ENCODE measurements around the gene CD36. TPM values are rescaled to one million over a fixed set of nuclear protein-coding genes. Genes with fewer than 3 reads are reported as not detected.

Gene CD36
- total RNA-seq, 1 donor from 2014 or later: 1.7 TPM

- Mint-ChIP-seq H3K36me3 (ENCODE audit: unreplicated experiment) (no peaks in the 10 kb centered on the region), H3K4me1 (ENCODE audit: low read depth, unreplicated experiment) (no peaks in the 10 kb centered on the region), H3K4me3 (ENCODE audit: unreplicated experiment) (no peak overlapping the region), H3K27me3 (ENCODE audit: unreplicated experiment) (no peaks in the 10 kb centered on the region), H3K27ac (ENCODE audit: unreplicated experiment) (no peak overlapping the region), H3K9me3 (ENCODE audit: unreplicated experiment) (no peaks in the 10 kb centered on the region)
- no peak for DNase-seq
- TF ChIP-seq CTCF (IDR thresholded peaks at IDR 0.05; ENCODE audit: partially characterized antibody, unreplicated experiment): no peak
Observed at GRCh38 chr7:80651471-80651870, 13.0 kb downstream of the CD36 start.

GRCh38 chr7:80653244-80653643 is 14.8 kb downstream of the CD36 start:
- Mint-ChIP-seq H3K27me3 (ENCODE audit: unreplicated experiment) (no peaks in the 10 kb centered on the region), H3K4me3 (ENCODE audit: unreplicated experiment) (no peak overlapping the region), H3K27ac (ENCODE audit: unreplicated experiment) (no peak overlapping the region), H3K36me3 (ENCODE audit: unreplicated experiment) (no peaks in the 10 kb centered on the region), H3K4me1 (ENCODE audit: low read depth, unreplicated experiment) (no peaks in the 10 kb centered on the region), H3K9me3 (ENCODE audit: unreplicated experiment) (no peaks in the 10 kb centered on the region)
- TF ChIP-seq CTCF (IDR thresholded peaks at IDR 0.05; ENCODE audit: partially characterized antibody, unreplicated experiment): no peak
- no peak for DNase-seq

GRCh38 chr7:80654887-80655340 is 16.5 kb downstream of the CD36 start:
- Mint-ChIP-seq H3K9me3 (ENCODE audit: unreplicated experiment) (no peaks in the 10 kb centered on the region), H3K36me3 (ENCODE audit: unreplicated experiment) (no peaks in the 10 kb centered on the region), H3K4me3 (ENCODE audit: unreplicated experiment) (no peak overlapping the region), H3K27ac (ENCODE audit: unreplicated experiment) (no peak overlapping the region), H3K27me3 (ENCODE audit: unreplicated experiment) (no peaks in the 10 kb centered on the region), H3K4me1 (ENCODE audit: low read depth, unreplicated experiment) (no peaks in the 10 kb centered on the region)
- TF ChIP-seq CTCF (IDR thresholded peaks at IDR 0.05; ENCODE audit: partially characterized antibody, unreplicated experiment): no peak
- DNase-seq: no peak

- Mint-ChIP-seq H3K9me3 (ENCODE audit: unreplicated experiment) (no peaks in the 10 kb centered on the region), H3K4me3 (ENCODE audit: unreplicated experiment) (no peak overlapping the region), H3K27me3 (ENCODE audit: unreplicated experiment) (no peaks in the 10 kb centered on the region), H3K4me1 (ENCODE audit: low read depth, unreplicated experiment) (no peaks in the 10 kb centered on the region), H3K36me3 (ENCODE audit: unreplicated experiment) (no peaks in the 10 kb centered on the region), H3K27ac (ENCODE audit: unreplicated experiment) (no peak overlapping the region)
- no peak for TF ChIP-seq CTCF (IDR thresholded peaks at IDR 0.05; ENCODE audit: partially characterized antibody, unreplicated experiment)
- DNase-seq: no peak
Observed at GRCh38 chr7:80656029-80656428, 17.6 kb downstream of the CD36 start.

- H3K27ac Mint-ChIP-seq (ENCODE audit: unreplicated experiment): no peak overlapping the region
- no peaks in the 10 kb centered on the region for H3K27me3 Mint-ChIP-seq (ENCODE audit: unreplicated experiment)
- peak; percentile 92 for TF ChIP-seq CTCF (IDR thresholded peaks at IDR 0.05; ENCODE audit: partially characterized antibody, unreplicated experiment)
- no peak for DNase-seq
- H3K4me3 Mint-ChIP-seq (ENCODE audit: unreplicated experiment): no peak overlapping the region
- no peaks in the 10 kb centered on the region for H3K4me1 Mint-ChIP-seq (ENCODE audit: low read depth, unreplicated experiment)
- H3K9me3 Mint-ChIP-seq (ENCODE audit: unreplicated experiment): no peaks in the 10 kb centered on the region
- H3K36me3 Mint-ChIP-seq (ENCODE audit: unreplicated experiment): no peaks in the 10 kb centered on the region
Observed at GRCh38 chr7:80659120-80660055, 20.9 kb downstream of the CD36 start.

Data from glutamatergic neuron (in vitro differentiated cells).